Cardiac muscle cell (in vitro differentiated cells and primary cell): ENCODE data around the gene CFAP58. TPM values are rescaled to one million over a fixed set of nuclear protein-coding genes. Genes with fewer than 3 reads are reported as not detected.

ENCODE experiments used
- DNase-seq, 2 donors: peaks; one replicate each; pipeline versions ENCODE4 v3.0.0 to v3.0.0-alpha.2; 2010 to 2017; ENCODE audit warnings: low read depth in 1 of 2, low spot score in 1 of 2
- H3K27ac ChIP-seq: fragments of 200-600 bp; sonication (generic); 2 replicates; pipeline ENCODE4 v1.5.1; 2016
- H3K27me3 ChIP-seq: fragments of 200-600 bp; sonication (generic); 2 replicates; pipeline ENCODE4 v1.6.0; 2016; ENCODE audit warnings: control low read depth
- H3K36me3 ChIP-seq: fragments of 200-600 bp; sonication (generic); 2 replicates; pipeline ENCODE4 v1.5.1; 2016; ENCODE audit warnings: control low read depth
- H3K4me1 ChIP-seq: fragments of 200-600 bp; sonication (generic); 2 replicates; pipeline ENCODE4 v1.8.1; 2017; ENCODE audit warnings: low read depth, mild to moderate bottlenecking, mixed run types
- H3K4me3 ChIP-seq: fragments of 200-600 bp; sonication (generic); 2 replicates; pipeline ENCODE4 v1.5.1; 2016; ENCODE audit warnings: mild to moderate bottlenecking
- H3K9me3 ChIP-seq: fragments of 200-600 bp; sonication (generic); 2 replicates; pipeline ENCODE4 v1.5.1; 2017; ENCODE audit warnings: low read depth, mild to moderate bottlenecking, control low read depth
- polyA plus RNA-seq: library from polyadenylated mRNA; unstranded; fragments of >200 nt; fragmentation: Nextera tagmentation; extraction: Ambion mirVana; gene quantifications from 2 replicates; pipeline ENCODE4 v1.2.1, GENCODE V29; 2016
- total RNA-seq: library from RNA; depleted of rRNA; stranded (reverse); fragments of >200 nt; gene quantifications from 2 replicates; pipeline ENCODE4 v1.2.3, GENCODE V29; 2016
- TF ChIP-seq, protein P1 (sequence below): IDR thresholded peaks from 2 replicates; pipeline ENCODE4 v1.5.1; 2012; ENCODE audit warnings: low read depth, mild to moderate bottlenecking, low read length

CFAP58 gene
- total and polyA plus RNA-seq, 2 experiments from 2014 or later = 1.1 to 1.9 TPM

DNA sequence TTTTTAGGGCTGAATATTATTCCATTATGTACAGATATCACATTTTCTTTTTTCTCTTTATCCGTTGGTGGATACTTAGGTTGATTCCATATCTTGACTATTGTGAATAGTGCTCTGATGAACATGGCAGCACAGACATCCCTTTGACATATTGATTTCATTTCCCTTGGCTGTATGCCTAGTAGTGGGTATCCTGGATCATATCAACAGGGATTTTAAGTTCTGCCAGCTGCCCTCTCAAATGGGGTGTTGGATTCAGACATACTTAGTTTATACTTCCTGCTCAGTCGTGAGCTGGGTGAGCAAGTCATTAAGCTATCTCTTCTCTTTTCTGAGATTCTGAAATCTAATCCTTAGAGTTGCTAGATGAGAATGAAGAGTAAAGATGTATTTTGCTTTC is 147.8 kb downstream of the CFAP58 start:
- no peaks in the 10 kb centered on the region for H3K9me3 ChIP-seq
- H3K4me3 ChIP-seq = no peak overlapping the region
- no peaks in the 10 kb centered on the region for H3K27me3 ChIP-seq
- no peak for DNase-seq
- H3K27ac ChIP-seq = no peak overlapping the region
- H3K4me1 ChIP-seq = no peaks in the 10 kb centered on the region
- TF ChIP-seq, protein P1, sequence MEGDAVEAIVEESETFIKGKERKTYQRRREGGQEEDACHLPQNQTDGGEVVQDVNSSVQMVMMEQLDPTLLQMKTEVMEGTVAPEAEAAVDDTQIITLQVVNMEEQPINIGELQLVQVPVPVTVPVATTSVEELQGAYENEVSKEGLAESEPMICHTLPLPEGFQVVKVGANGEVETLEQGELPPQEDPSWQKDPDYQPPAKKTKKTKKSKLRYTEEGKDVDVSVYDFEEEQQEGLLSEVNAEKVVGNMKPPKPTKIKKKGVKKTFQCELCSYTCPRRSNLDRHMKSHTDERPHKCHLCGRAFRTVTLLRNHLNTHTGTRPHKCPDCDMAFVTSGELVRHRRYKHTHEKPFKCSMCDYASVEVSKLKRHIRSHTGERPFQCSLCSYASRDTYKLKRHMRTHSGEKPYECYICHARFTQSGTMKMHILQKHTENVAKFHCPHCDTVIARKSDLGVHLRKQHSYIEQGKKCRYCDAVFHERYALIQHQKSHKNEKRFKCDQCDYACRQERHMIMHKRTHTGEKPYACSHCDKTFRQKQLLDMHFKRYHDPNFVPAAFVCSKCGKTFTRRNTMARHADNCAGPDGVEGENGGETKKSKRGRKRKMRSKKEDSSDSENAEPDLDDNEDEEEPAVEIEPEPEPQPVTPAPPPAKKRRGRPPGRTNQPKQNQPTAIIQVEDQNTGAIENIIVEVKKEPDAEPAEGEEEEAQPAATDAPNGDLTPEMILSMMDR = no peak
- no peaks in the 10 kb centered on the region for H3K36me3 ChIP-seq

DNA sequence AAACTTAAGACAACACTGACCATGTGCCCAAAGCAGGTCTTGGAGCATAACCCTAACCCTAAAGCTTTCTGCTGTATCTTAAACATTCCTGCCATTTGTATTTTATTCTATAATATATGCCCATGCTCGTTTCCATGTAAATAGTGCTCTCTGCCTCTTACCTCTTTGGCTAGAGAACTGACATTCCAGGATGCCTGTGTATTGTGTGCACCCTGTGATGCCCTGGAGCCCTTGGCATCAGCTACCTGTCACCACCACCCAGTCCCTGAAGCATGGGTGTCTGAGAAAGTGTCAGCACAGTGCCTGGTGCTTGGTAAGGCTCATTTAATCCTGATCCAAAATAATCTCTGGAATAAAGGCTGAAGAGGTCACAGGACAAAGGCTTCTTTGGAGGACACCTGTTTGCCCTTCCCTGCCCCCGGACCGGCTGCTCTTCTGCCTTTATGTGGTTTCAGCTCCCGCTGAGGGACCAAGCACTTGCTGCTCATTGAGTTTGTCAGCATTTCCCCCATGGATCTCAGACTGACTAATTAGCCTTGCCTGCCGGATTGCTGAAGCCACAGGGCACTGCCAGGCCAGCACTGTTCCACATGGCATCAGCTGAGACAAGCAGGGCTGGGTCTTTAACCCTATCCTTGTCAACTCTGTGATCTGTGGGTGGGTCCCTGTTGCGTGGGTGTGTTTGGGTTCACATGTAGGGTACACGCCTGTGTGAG is 148.4 kb downstream of the CFAP58 start:
- Histone ChIP-seq H3K9me3 (no peaks in the 10 kb centered on the region), H3K27ac (no peak overlapping the region), H3K36me3 (no peaks in the 10 kb centered on the region), H3K27me3 (no peaks in the 10 kb centered on the region), H3K4me3 (no peak overlapping the region), H3K4me1 (no peaks in the 10 kb centered on the region)
- no peak for DNase-seq
- TF ChIP-seq, protein P1 = no peak

- DNase-seq = no peak
- H3K36me3 ChIP-seq = no peaks in the 10 kb centered on the region
- TF ChIP-seq, protein P1 = no peak
- H3K27ac ChIP-seq = no peak overlapping the region
- no peaks in the 10 kb centered on the region for H3K9me3 ChIP-seq
- H3K4me1 ChIP-seq = no peaks in the 10 kb centered on the region
- H3K4me3 ChIP-seq = no peak overlapping the region
- H3K27me3 ChIP-seq = no peaks in the 10 kb centered on the region
Observed at GRCh38 chr10:104502907-104503306, 149.3 kb downstream of the CFAP58 start.

Other genes with a start within 250 kb of the CFAP58 start
- 5.5 and 8.7 TPM in 2 replicates for gene SFR1, start 231.7 kb upstream of the CFAP58 start, total RNA-seq
- 10.0 and 10.7 TPM in 2 replicates for gene SFR1, start 231.7 kb upstream of the CFAP58 start, polyA plus RNA-seq
- gene CFAP43, start 121.5 kb upstream of the CFAP58 start, total RNA-seq = 0.36 and 2.0 TPM in 2 replicates
- 0.67 and 1.9 TPM in 2 replicates for gene CFAP43, start 121.5 kb upstream of the CFAP58 start, polyA plus RNA-seq
- 80.5 and 111 TPM in 2 replicates for gene GSTO1, start 98.9 kb upstream of the CFAP58 start, total RNA-seq
- gene GSTO1, start 98.9 kb upstream of the CFAP58 start, polyA plus RNA-seq = 245 and 260 TPM in 2 replicates
- 1.7 and 2.2 TPM in 2 replicates for gene GSTO2, start 84.6 kb upstream of the CFAP58 start, total RNA-seq
- gene GSTO2, start 84.6 kb upstream of the CFAP58 start, polyA plus RNA-seq = 3.0 and 5.1 TPM in 2 replicates
- 12.7 and 19.0 TPM in 2 replicates for gene ITPRIP, start 15.4 kb upstream of the CFAP58 start, total RNA-seq
- gene ITPRIP, start 15.4 kb upstream of the CFAP58 start, polyA plus RNA-seq = 20.1 and 23.3 TPM in 2 replicates